HL-60/S4 treated with phorbol 12-myristate 13-acetate at 8.2 ng/mL for 4 days and 3 days (cell line): ENCODE data around the gene TNFSF13B.
"Not testable (repeated sequence)": the region's sequence is repeated elsewhere in the genome, so short reads cannot be mapped to it uniquely, and the experiment has no call there.

Experiments used
- in situ Hi-C: fragments of 300-500 bp; cut with MboI; formaldehyde crosslinking; loops from 2 replicates; pipeline ENCODE4 v1.15.0; 2022; ENCODE audit warnings: low sequenced_read_pairs

The TNFSF13B gene

DNA sequence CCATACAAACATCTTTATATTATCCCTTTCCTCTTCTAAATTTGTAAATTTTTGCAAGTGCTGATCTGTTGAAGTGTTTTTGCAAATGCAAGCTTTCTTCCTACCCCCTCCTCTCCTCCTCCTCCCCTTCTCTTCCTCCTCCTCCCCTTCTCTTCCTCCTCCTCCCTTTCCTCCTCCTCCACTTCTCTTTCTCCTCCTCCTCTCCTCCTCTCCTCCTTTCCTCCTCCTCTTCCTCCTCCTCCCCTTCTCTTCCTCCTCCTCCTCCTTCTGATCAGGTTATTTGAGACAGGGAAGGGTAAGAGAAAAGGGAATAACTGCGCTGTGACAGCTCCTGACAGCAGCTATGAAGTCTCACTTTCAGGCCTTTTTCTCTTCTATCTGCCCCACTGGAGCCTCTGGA is 8.9 kb downstream of the TNFSF13B start:
- in situ Hi-C loops = no loop called here

DNA sequence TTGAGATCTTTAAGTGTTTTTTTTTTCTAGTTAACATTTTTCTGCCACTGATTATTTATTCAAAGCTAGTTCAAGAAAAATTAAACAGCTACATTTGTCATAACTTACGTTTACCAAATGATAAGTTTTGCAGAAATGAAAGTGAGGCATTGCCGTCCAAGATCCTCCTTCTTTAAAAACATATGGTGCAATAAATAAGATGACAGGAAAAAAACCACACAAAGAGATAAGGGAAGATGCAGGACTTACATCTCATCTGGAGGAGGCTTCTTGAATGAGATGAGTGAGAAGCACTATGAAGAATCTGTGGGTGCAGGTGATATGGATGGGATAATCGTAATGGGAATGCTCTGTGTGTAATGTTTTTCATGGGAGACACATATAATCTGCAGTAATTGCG is 12.4 kb downstream of the TNFSF13B start:
- in situ Hi-C loops = no loop called here

DNA sequence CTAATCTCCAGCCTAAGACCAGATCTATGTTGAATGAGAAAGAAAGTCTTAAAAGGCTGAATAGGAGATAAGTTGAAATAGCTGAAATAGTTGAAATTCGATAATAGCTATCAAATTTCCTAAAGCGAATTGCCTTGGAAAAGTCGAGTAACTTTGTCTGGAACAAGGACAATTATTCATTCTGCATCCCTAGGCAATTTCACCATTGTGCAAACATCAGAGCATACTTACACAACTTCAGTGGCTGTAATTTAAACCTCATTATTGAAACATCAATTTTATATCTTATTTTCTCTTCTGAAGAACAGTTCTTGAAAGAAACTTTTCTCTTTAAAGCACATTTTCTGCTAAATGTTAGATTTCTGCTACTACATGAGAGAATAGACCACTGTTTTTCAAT is 13.6 kb downstream of the TNFSF13B start:
- in situ Hi-C loops = no loop called here

DNA sequence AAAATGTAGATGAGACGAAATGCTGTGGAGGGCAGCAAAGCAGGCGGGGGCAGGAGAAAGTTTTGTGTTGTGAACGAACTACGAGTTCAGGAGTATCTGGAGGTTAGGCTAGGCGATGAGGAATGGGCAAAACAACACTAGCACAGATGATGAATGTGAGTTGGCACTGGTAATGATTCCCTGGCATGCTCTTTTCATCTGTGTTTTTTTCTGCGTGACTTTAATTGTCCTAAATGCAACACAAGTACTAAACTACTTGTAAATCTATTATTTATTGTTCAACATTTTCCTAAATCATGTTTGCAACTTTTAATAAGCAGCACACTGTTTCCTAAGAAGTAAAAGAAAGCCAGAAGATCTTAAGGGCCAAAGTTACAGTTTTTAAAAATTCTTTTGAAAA is 19.2 kb downstream of the TNFSF13B start:
- in situ Hi-C loops = no loop called here

DNA sequence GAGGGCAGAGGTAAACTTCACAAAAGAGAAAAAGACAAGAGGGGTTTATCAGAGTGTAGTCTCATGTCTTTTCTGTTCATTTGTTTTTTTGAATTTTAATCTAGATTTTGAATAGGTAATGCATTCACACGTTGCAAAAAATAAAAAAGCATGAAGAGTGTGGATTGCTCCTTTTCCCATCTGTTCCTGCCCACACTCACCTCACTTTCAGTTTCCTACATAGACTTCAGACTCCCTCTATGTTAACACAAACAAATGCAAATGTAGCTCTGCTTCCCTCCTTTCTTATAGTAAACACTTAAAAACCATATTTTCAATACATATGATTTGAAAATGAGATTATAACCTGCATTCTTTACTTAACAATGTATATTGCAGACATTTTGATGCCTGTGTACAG is 20.3 kb downstream of the TNFSF13B start:
- in situ Hi-C loops = no loop called here

DNA sequence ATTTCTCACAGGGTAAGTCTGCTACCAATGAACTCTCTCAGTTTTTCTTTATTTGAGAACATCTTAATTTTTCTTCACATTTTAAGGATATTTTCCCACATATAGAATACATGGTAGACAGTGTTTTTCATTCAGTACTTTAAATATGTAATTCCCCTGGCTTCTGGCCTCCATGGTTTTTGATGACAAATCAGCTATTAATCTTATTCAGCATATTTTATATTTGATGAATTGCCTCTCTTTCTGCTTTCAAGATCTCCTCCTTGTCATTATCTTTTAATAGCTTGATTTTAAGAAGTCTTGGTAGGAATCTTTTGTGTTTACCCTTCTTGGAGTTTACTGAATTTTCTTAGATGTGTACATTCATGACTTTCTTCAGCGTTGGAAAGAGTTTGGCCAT is 27.6 kb downstream of the TNFSF13B start:
- in situ Hi-C loops = no loop called here

DNA sequence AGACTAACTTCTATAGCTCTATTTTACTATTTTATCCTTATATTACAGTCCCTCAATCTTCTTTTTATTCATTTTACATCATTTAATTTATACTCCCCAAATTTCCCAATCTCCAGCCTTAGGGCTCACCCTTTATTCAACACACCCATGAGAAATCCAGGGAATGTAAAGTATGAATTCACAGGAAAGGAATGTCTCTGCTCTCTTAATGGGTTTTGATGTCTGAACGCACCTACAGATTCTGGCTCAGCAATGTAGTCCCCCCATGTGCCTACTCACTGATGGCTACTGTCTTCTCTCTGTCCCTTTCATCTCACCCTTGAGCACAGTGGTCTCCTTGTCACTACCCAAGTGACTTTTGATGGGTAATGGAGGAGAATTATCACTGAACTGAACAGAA is 32.8 kb downstream of the TNFSF13B start:
- in situ Hi-C loops = no loop called here

DNA sequence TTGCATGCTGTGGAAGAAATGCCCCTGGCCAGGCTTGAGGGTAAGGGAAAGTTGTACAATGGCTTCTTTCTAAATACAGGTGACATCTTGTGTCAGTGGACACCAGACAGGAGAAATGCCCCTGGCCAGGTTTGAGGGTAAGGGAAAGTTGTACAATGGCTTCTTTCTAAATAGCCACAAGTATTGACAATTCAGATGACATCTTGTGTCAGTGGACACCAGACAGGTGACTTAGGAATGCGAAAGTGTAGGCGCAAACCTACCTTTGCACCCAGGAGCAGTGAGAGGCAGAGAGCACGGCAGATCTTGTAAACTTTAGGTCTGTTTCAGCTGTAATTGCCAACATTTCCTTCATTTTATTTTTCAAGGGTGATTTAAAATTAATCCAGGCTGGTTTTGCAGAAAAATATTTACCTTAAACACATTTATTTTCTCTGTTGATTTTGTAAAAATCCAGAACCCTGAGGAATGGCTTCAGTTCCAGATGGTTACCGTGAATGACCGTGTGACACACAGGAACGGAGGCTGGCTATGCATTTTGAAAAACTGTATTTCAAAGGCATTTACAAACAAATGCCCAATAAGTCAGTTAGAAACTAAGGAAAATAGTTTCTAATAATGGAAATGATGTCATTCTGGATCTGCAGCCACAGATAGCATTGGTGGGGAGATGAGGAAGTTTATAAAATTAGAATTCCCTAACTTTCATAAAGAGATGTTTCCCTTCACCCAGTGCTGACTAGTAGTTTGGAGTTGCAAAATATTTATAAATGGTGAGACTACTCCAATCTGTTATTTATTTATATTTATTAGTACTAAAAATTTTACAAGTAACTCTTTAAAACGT is 34.9 kb downstream of the TNFSF13B start:
- in situ Hi-C loops = no loop called here

DNA sequence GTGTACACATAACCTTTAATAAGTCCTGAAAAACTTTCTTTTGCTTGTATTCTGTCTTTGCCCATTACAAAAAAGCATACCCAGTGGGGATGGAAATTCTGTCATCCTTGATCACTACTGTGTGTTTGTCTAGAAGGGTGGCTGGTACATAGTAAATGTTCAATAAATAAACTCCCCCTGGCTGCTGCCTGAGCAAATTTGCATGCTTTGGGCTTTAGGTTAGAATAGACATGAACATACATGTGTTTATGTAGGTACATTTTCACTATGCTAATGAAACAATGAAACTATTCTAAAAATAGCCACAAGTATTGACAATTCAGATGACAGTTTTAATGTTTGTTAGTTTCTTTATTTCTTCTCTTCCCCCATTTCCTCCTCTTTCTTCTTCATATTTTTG is 36.1 kb downstream of the TNFSF13B start:
- in situ Hi-C loops = no loop called here

DNA sequence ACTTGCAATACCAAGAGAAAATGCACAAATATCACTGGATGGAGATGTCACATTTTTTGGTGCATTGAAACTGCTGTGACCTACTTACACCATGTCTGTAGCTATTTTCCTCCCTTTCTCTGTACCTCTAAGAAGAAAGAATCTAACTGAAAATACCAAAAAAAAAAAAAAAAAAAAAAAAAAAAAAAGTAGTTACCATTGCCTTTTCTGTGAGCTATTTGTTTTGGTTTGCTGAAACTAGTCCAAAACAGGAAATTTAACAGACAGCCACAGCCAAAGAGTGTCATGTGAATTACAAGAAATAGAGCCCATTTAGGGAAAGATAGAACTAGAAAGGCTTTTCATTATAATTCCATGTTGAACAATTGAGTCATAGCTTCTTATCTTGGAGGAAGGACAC is 37.3 kb downstream of the TNFSF13B start:
- in situ Hi-C loops = no loop called here

DNA sequence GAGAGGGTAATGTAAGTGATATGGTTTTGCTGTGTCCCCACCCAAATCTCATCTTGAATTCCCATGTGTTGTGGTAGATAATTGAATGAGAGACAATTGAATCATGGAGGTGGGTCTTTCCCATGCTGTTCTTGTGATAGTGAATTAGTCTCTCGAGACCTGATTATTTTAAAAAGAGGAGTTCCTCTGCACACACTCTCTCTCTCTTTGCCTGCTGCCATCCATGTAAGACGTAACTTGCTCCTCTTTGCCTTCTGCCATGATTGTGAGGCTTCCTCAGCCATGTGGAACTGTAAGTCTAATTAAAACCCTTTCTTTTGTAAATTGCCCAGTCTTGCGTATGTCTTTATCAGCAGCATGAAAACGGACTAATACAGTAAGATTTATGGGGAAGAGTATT is 42.1 kb downstream of the TNFSF13B start:
- in situ Hi-C loops = not testable (repeated sequence)

DNA sequence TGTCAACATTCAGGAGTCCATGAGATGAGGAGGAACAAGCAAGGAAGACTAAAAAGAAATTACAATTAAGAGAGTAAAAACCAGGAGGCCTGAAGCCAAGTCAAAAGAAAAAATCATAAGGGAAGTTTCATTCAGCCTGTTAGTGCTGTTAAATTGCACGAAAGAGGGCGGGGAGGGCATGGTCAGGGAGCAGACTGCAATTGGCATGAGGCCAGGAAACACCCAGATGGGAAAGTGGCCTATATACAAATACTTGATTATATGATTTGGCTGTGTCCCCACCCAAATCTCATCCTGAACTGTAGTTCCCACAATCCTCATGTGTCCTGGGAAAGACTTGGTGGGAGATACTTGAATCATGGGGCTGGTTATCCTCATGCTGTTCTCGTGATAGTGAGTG is 43.9 kb downstream of the TNFSF13B start:
- in situ Hi-C loops = no loop called here

DNA sequence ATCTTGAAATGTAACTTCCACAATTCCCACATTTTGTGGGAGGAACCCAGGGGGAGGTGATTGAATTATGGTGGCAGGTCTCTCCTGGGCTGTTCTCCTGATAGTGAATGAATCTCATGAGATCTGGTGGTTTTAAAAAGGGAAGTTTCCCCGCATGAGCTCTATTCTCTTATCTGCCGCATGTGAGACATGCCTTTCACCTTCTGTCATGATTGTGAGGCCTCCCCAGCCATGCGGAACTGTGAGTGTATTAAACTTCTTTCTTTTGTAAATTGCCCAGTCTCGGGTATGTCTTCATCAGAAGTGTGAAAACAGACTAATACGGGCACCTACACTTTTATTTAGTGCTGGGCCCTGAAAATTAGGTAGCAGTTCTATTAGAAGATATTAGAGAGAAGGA is 45.8 kb downstream of the TNFSF13B start:
- in situ Hi-C loops = no loop called here

DNA sequence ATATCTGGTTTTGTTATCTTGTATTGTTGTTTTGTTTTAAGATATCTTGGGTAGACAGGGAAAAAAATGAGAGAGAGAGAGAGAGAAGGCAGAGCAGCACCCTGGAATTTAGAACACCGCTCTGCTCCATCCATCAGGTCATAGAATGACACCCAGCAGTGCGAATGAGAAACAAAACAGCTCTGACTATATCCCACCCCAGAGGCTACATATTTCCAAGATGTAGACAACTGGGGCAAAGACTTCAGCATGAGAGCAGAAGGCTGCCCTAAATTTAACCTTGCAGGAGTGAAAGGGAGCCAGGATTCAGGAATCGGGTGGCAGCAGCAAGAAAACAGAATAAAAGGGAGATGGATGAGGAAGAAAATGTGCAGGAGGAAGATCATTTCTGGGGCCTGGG is 46.5 kb downstream of the TNFSF13B start:
- in situ Hi-C loops = no loop called here

DNA sequence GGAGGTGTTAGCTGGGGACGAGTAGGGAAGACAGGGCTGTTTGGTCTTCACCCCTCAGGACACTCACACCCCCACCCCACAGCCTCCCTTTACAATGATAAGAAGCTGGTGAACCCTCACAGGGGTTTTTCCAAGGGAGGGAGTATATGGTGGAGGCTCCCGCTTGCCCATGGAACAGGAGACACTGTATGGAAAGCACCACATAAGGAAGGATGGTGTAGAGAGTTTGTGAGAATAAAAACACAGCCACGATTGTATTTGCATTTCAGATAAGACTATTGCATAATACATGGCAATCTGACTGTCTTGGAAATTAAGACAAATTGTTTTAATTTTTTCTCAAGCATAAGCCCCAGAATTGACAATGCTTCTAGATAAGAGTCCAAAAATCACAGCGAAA is 46.9 kb downstream of the TNFSF13B start:
- in situ Hi-C loops = no loop called here

DNA sequence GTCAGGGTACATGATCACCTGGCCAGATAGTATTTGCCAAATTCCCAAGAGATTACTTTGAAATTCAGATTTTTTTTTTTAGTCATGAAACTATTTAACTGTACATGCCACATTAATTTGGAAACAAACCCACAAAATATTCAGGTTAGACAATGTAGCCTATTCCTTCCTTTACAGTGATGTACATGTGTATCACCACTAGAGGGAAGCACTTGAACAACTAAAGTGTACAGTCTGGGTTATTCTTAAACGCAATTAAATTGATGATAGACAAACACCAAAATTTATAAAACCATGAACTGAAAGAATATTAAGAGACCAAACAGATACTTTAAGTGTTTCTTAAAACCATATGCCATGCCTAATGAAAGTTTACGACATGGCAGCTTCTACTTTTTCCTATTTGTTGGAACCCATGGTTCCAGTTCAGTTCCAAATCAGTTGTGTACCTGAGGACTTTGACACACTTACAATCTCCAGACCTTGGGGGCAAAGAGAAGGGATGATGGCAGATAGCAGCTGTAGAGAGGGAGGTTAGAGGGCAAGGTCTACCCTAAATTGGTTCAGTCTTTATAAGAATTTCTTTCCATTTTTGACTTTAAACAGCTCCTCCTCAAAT is 52.8 kb downstream of the TNFSF13B start:
- in situ Hi-C loops = no loop called here

DNA sequence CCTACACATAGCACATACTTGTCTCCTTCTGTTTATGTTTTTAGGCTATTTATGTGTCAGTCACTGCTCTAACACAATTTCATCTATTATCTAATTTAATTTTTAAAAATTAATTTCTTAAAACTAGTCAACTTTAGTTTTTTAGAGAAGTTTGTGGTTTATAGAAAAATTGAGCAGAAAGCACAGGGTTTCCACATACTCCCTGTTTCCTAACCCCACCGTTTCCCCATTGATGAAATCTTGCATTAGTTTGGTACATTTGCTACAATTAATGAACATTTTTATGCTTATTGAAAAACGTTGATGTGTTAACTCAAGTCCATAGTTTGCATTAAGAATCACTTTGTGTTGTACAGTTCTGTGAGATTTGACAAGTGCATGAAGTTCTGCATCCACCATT is 53.5 kb downstream of the TNFSF13B start:
- in situ Hi-C loops = no loop called here

DNA sequence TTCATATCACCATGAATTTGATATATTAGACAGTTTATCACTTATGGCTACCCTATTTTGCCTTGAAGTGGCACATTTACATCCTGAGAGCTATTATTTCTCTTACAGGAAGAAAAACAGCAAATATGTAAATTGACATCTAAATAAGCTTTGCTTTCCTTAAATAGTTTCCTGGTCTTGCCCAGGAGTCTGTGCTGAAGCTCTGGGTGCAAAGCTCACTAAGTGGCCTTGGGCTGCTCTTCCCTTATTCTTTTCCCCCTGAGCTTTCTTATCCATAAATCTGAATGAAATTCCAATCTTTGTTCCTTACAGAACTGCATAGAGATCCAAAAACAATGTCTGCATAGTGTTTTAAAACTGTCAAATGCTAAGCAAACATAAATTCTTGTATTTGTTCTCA is 56.3 kb downstream of the TNFSF13B start:
- in situ Hi-C loops = no loop called here

DNA sequence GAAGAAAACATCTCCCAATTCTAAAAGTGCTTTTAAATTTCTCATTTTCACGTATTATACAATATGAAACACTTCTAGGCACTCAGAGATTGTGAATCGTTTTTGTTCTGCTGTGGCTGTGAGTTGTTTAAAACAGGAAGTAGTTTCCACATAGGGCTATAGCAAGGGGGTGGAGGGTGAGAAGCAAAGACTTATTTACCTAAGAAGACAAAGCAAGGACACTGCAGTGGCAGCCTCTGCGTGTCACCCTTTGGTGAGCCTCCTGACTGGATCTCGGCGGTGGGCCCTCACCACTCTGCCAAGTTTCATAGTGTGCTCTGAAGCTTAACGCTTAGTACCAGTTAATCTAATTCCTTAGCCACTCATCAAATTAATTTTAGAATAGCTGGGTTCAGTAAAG is 56.8 kb downstream of the TNFSF13B start:
- in situ Hi-C loops = no loop called here

DNA sequence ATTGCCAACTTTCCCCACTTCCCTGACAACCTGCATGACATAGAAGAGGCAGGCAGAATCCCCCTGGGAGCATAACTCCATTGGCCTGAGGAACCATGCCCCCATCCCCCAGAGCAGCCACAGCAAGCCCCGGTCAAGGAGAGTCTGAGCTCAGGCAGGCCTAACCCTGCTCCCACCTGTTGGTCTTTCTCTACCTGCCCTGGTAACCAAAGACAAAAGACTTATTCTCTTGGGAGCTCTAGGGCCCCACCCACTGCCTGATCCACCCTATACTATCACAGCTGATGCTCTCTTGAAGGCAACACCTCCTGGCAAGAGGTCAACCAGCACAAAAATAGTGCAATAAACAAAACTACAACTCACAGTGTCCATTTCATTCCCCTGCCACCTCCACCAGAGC is 59.3 kb downstream of the TNFSF13B start:
- in situ Hi-C loops = no loop called here

DNA sequence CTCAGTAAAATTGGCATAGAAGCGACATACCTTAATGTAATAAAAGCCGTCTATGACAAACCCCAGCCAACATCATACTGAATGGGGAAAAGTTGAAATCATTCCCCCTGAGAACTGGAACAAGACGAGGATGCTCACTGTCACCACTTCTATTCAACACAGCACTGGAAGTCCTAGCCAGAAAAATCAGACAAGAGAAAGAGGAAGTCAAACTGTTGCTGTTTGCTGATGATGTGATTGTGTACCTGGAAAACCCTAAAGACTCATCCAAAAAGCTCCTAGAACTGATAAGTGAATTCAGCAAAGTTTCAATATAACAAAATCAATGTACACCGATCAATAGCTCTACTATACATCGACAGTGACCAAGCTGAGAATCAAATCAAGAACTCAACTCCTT is 63.3 kb downstream of the TNFSF13B start:
- in situ Hi-C loops = no loop called here

DNA sequence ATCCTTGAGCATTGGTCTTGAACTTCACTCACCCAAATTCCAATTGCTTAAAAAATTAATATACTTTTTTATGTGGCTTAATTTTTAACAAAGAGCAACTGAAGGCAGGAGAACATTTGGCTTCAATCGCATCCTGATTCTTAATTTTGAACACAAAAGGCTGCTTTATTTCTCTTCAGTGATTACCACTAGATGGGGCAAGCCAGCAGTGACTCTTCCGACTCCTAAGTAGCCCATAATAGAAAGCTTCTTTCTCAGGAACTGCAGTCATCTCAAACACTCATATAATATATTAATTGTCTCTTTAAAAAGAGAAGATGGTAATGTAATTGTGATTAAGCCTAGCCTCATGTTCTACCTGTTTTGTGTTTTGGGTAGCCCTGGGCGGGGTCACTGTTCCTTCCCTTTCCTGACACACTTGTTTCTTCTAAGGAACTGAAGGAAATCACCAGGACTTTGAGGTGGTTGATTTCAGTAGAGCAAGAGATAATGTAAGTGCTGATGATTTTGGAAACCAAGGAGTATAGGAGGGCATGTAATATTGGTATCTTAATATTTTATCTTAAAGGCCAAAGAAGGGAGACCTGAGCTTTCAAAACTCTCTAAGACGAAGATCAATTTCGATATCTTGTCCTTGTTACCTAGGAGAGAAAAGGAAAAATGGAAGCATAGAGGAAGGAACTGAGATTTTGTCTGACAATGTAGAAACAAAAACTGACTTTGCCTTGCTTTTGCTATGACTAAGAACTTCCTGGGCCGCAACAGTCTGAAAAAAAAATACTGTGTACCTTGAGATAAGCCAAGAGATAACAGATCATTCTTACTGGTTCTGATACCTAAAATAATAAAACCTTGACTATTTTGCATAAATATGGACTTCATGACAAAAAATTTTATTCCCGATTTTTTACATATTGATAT is 73.1 kb downstream of the TNFSF13B start:
- in situ Hi-C loops = no loop called here
